Thyroid gland (tissue), 4 donors: Measurements from ENCODE around the gene FCRLB.
"Not testable (repeated sequence)": the region's sequence is repeated elsewhere in the genome, so short reads cannot be mapped to it uniquely, and the experiment has no call there.

Experiments used
- CTCF ChIP-seq, 6 experiments: fragments of 200-600 bp in 3 of 6; fragments of 450-650 bp in 3 of 6; sonication (generic) in 3 of 6; IDR thresholded peaks; one replicate each; pipeline ENCODE4 v1.5.1; 2016 to 2019; ENCODE audit warnings: antibody characterized with exemption in 6 of 6, mild to moderate bottlenecking in 2 of 6, inconsistent platforms in 1 of 6, moderate library complexity in 1 of 6
- POLR2A ChIP-seq, 2 donors: fragments of 450-650 bp; IDR thresholded peaks; one replicate each; pipeline ENCODE4 v1.6.1; 2017; ENCODE audit warnings: antibody characterized with exemption in 2 of 2, mild to moderate bottlenecking in 2 of 2, moderate library complexity in 1 of 2

GRCh38 chr1:161769673-161770045, 48.3 kb downstream of the FCRLB start:
- TF ChIP-seq CTCF, POLR2A (IDR thresholded peaks at IDR 0.05): not testable (repeated sequence)
